HG02840 (cell line): ENCODE data around the gene GSTT4.
"Not testable (repeated sequence)": the region's sequence is repeated elsewhere in the genome, so short reads cannot be mapped to it uniquely, and the experiment has no call there.

Experiments
- ATAC-seq: cut with Tn5 transposase; IDR thresholded peaks from one replicate; pipeline ENCODE4 v1.9.1; 2021; ENCODE audit warnings: mild to moderate bottlenecking, moderate library complexity, moderate number of reproducible peaks; ENCODE audit not compliant: unreplicated experiment, low FRiP score

GSTT4 gene

GRCh38 chr22:24005201-24005600, at the start of gene GSTT4:
Gene GSTT4, minus strand, starts transcription at chr22:24005453. Its CDS starts 97 bp downstream, at chr22:24005356.
- ATAC-seq, result no peak

- ATAC-seq, result no peak
These were observed 49.1 kb upstream of the GSTT4 start for GRCh38 chr22:24054356-24054755.

- no peak for ATAC-seq
These were observed 48.4 kb upstream of the GSTT4 start for GRCh38 chr22:24053481-24054226.

GRCh38 chr22:24051568-24051967, 46.3 kb upstream of the GSTT4 start:
- no peak for ATAC-seq

- ATAC-seq, result no peak
These were observed 45.8 kb upstream of the GSTT4 start for GRCh38 chr22:24051028-24051427.

GRCh38 chr22:24049978-24050377, 44.7 kb upstream of the GSTT4 start:
- ATAC-seq, result no peak

GRCh38 chr22:24049211-24049610, 44.0 kb upstream of the GSTT4 start:
- no peak for ATAC-seq

GRCh38 chr22:24046024-24046423, 40.8 kb upstream of the GSTT4 start:
- no peak for ATAC-seq

- ATAC-seq, result no peak
These were observed 38.7 kb upstream of the GSTT4 start for GRCh38 chr22:24043958-24044357.

- not testable (repeated sequence) for ATAC-seq
These were observed 38.2 kb upstream of the GSTT4 start for GRCh38 chr22:24043465-24043864.

GRCh38 chr22:24040946-24041345, 35.7 kb upstream of the GSTT4 start:
- ATAC-seq, result no peak

- no peak for ATAC-seq
These were observed 33.8 kb upstream of the GSTT4 start for GRCh38 chr22:24039046-24039445.

- ATAC-seq, result no peak
These were observed 32.9 kb upstream of the GSTT4 start for GRCh38 chr22:24037851-24038765.

GRCh38 chr22:24035296-24035695, 30.0 kb upstream of the GSTT4 start:
- no peak for ATAC-seq

- no peak for ATAC-seq
These were observed 28.5 kb upstream of the GSTT4 start for GRCh38 chr22:24033731-24034130.

GRCh38 chr22:24030186-24030702, 25.0 kb upstream of the GSTT4 start:
- no peak for ATAC-seq

- no peak for ATAC-seq
These were observed 24.1 kb upstream of the GSTT4 start for GRCh38 chr22:24029304-24029703.

GRCh38 chr22:24028533-24028932, 23.3 kb upstream of the GSTT4 start:
- no peak for ATAC-seq

GRCh38 chr22:24027991-24028390, 22.7 kb upstream of the GSTT4 start:
- no peak for ATAC-seq

GRCh38 chr22:24027389-24027975, 22.2 kb upstream of the GSTT4 start:
- ATAC-seq, result no peak

GRCh38 chr22:24026733-24027132, 21.5 kb upstream of the GSTT4 start:
- ATAC-seq, result no peak
